Activated CD4-positive, alpha-beta T cell treated with anti-CD3 and anti-CD28 coated beads for 36 hours (primary cell): ENCODE measurements around the gene SOWAHC. TPM values are rescaled to one million over a fixed set of nuclear protein-coding genes. Genes with fewer than 3 reads are reported as not detected.
"Not testable (repeated sequence)": the region's sequence is repeated elsewhere in the genome, so short reads cannot be mapped to it uniquely, and the experiment has no call there.

Experiments
- ATAC-seq: fragments of 200-7000 bp; cut with Tn5 transposase; one replicate; pipeline ENCODE4 v1.10.0; 2021; ENCODE audit warnings: mild to moderate bottlenecking, moderate library complexity
- CTCF ChIA-PET: fragments of 350-600 bp; sonication (Branson Sonifier 250); formaldehyde crosslinking; loops from one replicate; lab custom pipeline; 2021; ENCODE audit warnings: antibody characterized with exemption; lab: Charles Lee
- POLR2A ChIA-PET: fragments of 350-600 bp; sonication (Branson Sonifier 250); formaldehyde crosslinking; loops from one replicate; lab custom pipeline; 2021; ENCODE audit warnings: antibody characterized with exemption, inconsistent platforms; lab: Charles Lee
- DNase-seq: peaks from one replicate; pipeline ENCODE4 v3.0.0-alpha.2; 2020
- H3K27ac Mint-ChIP-seq: one replicate; pipeline ENCODE4 v1.8.0; 2021; ENCODE audit warnings: mixed read lengths
- H3K27me3 Mint-ChIP-seq: one replicate; pipeline ENCODE4 v1.8.0; 2021; ENCODE audit warnings: mixed read lengths
- H3K36me3 Mint-ChIP-seq: one replicate; pipeline ENCODE4 v1.8.0; 2021; ENCODE audit warnings: low read depth, mixed read lengths
- H3K4me1 Mint-ChIP-seq: one replicate; pipeline ENCODE4 v1.8.0; 2021; ENCODE audit warnings: mixed read lengths
- H3K4me3 Mint-ChIP-seq: one replicate; pipeline ENCODE4 v1.8.0; 2021; ENCODE audit warnings: mild to moderate bottlenecking, moderate library complexity, mixed read lengths
- H3K9me3 Mint-ChIP-seq: one replicate; pipeline ENCODE4 v1.8.0; 2021; ENCODE audit warnings: low read depth, mixed read lengths
- intact Hi-C, 2 experiments: fragments of 100-400 bp; cut with DNase I in 1 of 2; cut with micrococcal nuclease in 1 of 2; formaldehyde crosslinking; loops; one replicate each; pipeline versions ENCODE4 v1.14.2 to v1.15.1; 2022 to 2024; cut with DNase I, micrococcal nuclease
- total RNA-seq, 2 experiments: library from RNA; stranded (reverse); gene quantifications; one replicate each; pipeline ENCODE4 v1.2.3, GENCODE V29; 2021

SOWAHC gene, protein sequence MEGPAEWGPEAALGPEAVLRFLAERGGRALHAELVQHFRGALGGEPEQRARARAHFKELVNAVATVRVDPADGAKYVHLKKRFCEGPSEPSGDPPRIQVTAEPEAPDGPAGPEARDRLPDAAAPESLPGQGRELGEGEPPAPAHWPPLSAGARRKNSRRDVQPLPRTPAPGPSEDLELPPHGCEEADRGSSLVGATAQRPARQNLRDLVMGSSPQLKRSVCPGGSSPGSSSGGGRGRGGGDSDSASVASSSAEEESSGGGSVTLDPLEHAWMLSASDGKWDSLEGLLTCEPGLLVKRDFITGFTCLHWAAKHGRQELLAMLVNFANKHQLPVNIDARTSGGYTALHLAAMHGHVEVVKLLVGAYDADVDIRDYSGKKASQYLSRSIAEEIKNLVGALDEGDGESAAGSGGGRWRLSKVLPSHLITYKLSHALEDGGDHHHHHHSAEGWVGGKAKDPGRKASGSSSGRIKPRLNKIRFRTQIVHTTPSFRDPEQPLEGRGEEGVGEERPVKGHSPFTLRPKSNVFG
- total RNA-seq: under 1 TPM; 0.63 to 0.98 TPM

DNA sequence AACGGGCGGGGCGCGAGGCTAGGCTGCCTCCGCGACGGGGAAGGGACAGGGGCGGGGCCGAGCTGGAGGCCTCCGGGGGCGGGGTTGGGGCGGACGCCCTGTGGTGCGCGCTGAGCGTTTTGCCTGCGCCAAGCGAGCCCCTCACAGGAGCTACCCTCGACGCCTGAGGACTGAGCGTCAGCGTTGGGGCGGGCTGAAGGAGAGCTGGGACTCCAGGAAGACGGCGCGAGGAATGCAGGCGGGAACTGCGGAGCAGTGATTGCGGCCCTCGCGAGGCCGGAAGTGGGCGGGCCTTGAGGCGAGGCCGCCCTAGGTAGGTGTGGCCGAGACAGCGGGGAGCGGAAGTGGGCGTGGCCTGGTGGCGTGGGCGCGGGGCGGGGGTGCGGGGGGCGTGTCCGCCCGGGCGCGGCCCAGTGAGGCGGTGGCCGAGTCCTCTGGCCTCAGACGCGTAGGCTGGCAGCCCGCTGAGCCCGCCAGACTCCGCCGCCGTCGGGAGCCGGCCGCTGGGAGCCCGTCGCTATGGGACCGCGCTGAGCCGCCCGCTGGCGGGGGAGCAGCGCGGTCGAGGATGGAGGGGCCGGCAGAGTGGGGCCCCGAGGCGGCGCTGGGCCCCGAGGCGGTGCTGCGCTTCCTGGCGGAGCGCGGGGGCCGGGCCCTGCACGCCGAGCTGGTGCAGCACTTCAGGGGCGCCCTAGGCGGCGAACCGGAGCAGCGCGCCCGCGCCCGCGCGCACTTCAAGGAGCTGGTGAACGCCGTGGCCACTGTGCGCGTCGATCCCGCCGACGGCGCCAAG lies at the start of gene SOWAHC, which contains the start of gene SEPTIN10:
Gene SOWAHC, plus strand, starts transcription at position 443 of the 793 bp plus-strand sequence. Its CDS starts 126 bp downstream, at position 569.
Gene SEPTIN10, minus strand, starts transcription at position 45 of the 793 bp plus-strand sequence. CDS start 139 bp downstream, outside the sequence.
- peak; percentile 91 for ATAC-seq
- ChIA-PET POLR2A (interaction anchor here (0.6 kb wide), 2 partner anchors 15 to 34 kb away, joined by 3 read pairs; no protein-coding TSS in a partner anchor), CTCF (interaction anchor here (0.6 to 0.9 kb wide), 2 partner anchors 67 to 90 kb away, joined by 3 to 4 read pairs; no protein-coding TSS in a partner anchor)
- H3K4me3 Mint-ChIP-seq: peak within 1 kb of the TSS; percentile 80
- peaks cover 54% of the 10 kb centered on the region for H3K27me3 Mint-ChIP-seq
- H3K27ac Mint-ChIP-seq: peak within 1 kb of the TSS; percentile 37
- peaks cover 16% of the 10 kb centered on the region for H3K4me1 Mint-ChIP-seq
- DNase-seq: peak; percentile 92
- H3K36me3 Mint-ChIP-seq: peaks cover 1% of the 10 kb centered on the region
- intact Hi-C loops: loop anchor here (1.0 to 5.0 kb wide), 7 partner anchors 67 to 1167 kb away; partner anchors contain the start of genes GCC2 (in 1 of the 2), NPHP1 (in 1 of the 2) and SH3RF3 (in 1 of the 2)
- peaks cover 3% of the 10 kb centered on the region for H3K9me3 Mint-ChIP-seq

DNA sequence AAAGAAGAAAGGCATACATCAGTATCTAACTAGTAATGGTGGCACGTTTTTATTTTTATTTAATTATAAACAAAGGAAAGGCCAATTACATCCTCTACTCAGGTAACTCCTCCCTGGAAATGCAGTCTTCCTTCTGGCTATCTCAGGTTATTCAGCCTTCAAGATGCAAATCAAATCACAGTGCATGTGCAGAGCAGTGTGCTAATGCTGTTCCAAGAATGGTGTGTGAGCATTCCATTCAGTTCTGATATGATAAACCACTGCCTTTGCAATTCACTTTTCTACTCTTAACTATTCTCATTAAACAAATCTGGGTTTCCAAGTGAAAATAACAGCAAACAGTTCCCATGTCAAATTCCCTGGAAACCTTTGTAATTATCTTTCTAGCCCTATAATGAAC lies 38.8 kb upstream of the SOWAHC start:
- H3K9me3 Mint-ChIP-seq: no peaks in the 10 kb centered on the region
- no peaks in the 10 kb centered on the region for H3K27me3 Mint-ChIP-seq
- POLR2A ChIA-PET: no interaction called here
- ATAC-seq (no peak), DNase-seq (no peak)
- intact Hi-C loops: no loop called here
- H3K36me3 Mint-ChIP-seq: no peaks in the 10 kb centered on the region
- no peak overlapping the region for H3K27ac Mint-ChIP-seq
- H3K4me1 Mint-ChIP-seq: no peaks in the 10 kb centered on the region
- CTCF ChIA-PET: no interaction called here
- no peak overlapping the region for H3K4me3 Mint-ChIP-seq

DNA sequence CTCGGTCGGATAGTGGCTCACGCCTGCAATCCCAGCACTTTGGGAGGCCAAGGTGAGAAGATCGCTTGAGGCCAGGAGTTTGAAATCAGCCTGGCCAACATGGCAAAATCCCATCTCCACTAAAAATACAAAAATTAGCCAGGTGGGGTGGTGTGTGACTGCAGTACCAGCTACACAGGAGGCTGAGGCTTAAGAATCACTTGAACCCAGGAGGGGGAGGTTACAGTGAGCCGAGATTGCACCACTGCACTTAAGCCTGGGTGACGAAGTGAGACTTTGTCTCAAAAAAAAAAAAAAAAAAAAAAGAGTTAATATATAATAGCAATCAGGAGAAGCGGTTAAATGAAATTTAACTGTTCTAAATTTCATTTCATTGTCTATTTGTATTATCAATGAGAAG lies 36.5 kb upstream of the SOWAHC start:
- H3K4me3 Mint-ChIP-seq, H3K36me3 Mint-ChIP-seq, H3K27ac Mint-ChIP-seq, DNase-seq, ATAC-seq, H3K9me3 Mint-ChIP-seq, intact Hi-C loops, H3K4me1 Mint-ChIP-seq, CTCF ChIA-PET, H3K27me3 Mint-ChIP-seq, POLR2A ChIA-PET: not testable (repeated sequence)

DNA sequence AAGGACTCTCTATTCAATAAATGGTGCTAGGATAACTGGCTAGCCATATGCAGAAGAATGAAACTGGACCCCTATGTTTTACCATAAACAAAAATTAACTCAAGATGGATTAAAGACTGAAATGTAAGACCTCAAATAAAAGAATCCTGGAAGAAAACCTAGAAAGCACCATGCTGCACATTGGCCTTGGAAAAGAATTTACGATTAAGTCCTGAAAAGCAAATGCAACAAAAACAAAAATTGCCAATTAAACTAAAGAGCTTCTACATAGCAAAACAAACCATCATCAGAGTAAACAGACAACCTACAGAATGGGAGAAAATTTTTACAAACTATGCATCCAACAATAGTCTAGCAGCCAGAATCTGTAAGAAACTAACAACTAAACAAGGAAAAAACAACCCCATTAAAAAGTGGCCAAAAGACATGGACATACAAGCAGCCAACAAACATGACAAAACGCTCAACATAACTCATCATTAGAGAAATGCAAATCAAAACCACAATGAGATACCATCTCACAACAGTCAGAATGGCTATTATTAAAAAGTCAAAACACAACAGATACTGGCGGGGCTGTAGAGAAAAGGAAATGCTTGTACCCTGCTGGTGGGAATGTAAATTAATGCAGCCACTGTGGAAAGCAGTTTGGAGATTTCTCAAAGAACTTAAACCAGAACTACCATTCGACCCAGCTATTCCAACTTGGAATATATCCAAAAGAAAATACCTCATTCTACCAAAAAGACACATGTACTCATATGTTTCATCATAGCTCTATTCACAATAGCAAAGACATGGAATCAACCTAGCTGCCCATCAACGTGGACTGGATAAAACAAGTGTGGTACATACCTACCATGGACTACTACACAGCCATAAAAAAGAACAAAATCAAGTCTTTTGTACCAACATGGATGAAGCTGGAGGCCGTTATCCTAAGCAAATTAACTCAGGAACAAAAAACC lies 31.0 kb upstream of the SOWAHC start:
- intact Hi-C loops: no loop called here
- POLR2A ChIA-PET: no interaction called here

DNA sequence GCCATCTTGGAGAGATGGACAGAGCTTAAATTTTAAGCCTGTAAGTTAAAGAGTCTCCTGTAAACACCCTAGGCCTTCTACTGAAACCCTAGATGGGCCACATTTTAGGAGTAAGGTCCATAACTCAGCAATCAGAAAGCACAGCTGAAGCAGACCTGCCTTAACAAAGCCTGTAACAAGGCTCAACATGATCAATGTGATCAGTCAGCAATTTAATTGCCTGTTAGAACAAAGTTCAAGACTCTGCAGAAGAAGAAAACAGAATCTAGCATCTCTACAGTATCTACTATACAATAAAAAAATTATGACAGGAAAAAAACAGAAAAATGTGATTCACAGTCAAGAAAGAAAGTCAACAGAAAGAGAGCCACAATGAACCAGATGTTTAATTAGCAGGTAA lies 27.5 kb upstream of the SOWAHC start:
- CTCF ChIA-PET: no interaction called here
- DNase-seq (no peak), ATAC-seq (no peak)
- Mint-ChIP-seq H3K36me3 (no peaks in the 10 kb centered on the region), H3K9me3 (no peaks in the 10 kb centered on the region), H3K4me1 (no peaks in the 10 kb centered on the region), H3K4me3 (no peak overlapping the region), H3K27me3 (peaks cover 7% of the 10 kb centered on the region), H3K27ac (no peak overlapping the region)
- POLR2A ChIA-PET: no interaction called here
- intact Hi-C loops: no loop called here

More for the DNA sequence above, 31.0 kb upstream of the SOWAHC start:
- H3K4me1 Mint-ChIP-seq: no peaks in the 10 kb centered on the region
- no peak overlapping the region for H3K4me3 Mint-ChIP-seq
- CTCF ChIA-PET: interaction anchor here (0.7 kb wide), 1 partner anchor 39 kb away, joined by 3 read pairs; no protein-coding TSS in a partner anchor
- H3K27ac Mint-ChIP-seq: no peak overlapping the region
- ATAC-seq: no peak
- no peak for DNase-seq
- peaks cover 8% of the 10 kb centered on the region for H3K27me3 Mint-ChIP-seq
- H3K9me3 Mint-ChIP-seq: no peaks in the 10 kb centered on the region
- no peaks in the 10 kb centered on the region for H3K36me3 Mint-ChIP-seq

DNA sequence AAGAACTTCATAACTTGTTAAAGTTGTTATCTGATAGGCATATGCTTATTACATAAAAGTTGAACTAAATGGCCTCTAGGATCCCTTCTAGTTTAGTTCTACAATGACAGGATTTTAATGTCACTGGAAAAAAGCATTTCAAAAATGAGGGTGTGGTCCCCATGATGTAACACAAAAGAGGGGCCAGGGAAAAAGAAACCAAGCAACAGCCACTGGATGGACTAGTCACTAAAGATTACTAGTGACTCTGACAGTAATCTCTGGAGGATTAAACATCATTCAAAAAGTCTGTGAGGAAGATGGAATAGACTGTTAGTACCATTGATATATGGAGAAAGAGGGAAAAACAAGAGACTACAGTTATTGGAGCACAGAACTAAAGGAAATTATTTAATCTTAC lies 23.0 kb upstream of the SOWAHC start:
- H3K4me3 Mint-ChIP-seq: no peak overlapping the region
- POLR2A ChIA-PET: no interaction called here
- CTCF ChIA-PET: no interaction called here
- ATAC-seq: no peak
- H3K27me3 Mint-ChIP-seq: peaks cover 2% of the 10 kb centered on the region
- DNase-seq: no peak
- no peaks in the 10 kb centered on the region for H3K36me3 Mint-ChIP-seq
- H3K4me1 Mint-ChIP-seq: no peaks in the 10 kb centered on the region
- intact Hi-C loops: no loop called here
- H3K9me3 Mint-ChIP-seq: no peaks in the 10 kb centered on the region
- H3K27ac Mint-ChIP-seq: no peak overlapping the region

DNA sequence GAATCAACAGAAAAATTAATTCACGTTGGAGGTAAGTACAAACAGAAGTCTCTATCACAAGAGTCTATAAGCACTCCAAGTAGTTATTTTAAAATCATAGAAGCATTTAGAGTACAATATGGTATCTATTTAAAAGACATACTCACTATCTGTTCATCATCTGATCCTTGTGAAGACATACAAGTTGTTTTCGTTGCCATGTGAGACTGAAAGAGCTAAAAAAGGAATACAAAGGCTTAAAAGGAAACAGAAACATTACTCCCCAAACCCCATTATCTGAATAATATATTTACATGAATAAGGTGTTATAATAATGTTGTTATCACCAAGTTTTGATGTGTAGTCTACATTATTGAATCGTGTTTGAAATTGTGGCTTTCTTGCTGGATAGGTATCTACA lies 21.3 kb upstream of the SOWAHC start:
- H3K4me1 Mint-ChIP-seq: no peaks in the 10 kb centered on the region
- no peak for ATAC-seq
- no peak overlapping the region for H3K4me3 Mint-ChIP-seq
- CTCF ChIA-PET: no interaction called here
- H3K27me3 Mint-ChIP-seq: peaks cover 2% of the 10 kb centered on the region
- intact Hi-C loops: no loop called here
- POLR2A ChIA-PET: no interaction called here
- H3K36me3 Mint-ChIP-seq: no peaks in the 10 kb centered on the region
- DNase-seq: no peak
- H3K27ac Mint-ChIP-seq: no peak overlapping the region
- H3K9me3 Mint-ChIP-seq: no peaks in the 10 kb centered on the region

DNA sequence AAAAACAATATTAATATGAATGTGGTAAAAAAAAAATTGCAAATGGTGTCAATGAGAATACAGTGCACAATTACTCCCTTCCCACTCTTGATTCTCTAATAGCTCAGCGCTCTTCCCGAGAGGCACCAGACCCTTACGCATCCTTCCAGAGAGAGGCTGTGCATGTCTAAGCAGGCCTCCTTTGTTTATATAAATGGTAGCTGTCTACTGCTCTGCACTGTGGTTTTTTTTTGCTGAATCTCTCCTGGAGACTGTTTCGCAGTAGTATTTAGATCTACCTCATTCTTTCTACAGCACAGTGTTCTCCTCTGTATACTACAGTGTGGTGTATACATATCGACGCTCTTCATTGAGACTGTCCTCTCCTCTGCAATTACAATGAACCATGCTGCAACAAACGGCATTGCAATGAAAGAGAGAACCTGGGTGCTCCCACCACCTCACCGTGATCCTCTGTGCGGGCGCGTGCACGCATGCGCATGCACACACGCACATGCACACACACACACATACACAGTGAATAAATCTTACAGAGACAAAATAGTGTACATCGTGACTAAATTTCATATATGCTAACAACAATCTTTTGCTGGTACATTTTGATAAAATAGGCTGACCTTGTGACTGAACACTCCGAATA lies 19.8 kb upstream of the SOWAHC start:
- intact Hi-C loops: no loop called here
- H3K4me1 Mint-ChIP-seq: no peaks in the 10 kb centered on the region
- no peaks in the 10 kb centered on the region for H3K36me3 Mint-ChIP-seq
- H3K27ac Mint-ChIP-seq: no peak overlapping the region
- CTCF ChIA-PET: no interaction called here
- DNase-seq: no peak
- ATAC-seq: no peak
- H3K27me3 Mint-ChIP-seq: peaks cover 2% of the 10 kb centered on the region
- POLR2A ChIA-PET: no interaction called here
- H3K4me3 Mint-ChIP-seq: no peak overlapping the region
- H3K9me3 Mint-ChIP-seq: no peaks in the 10 kb centered on the region

DNA sequence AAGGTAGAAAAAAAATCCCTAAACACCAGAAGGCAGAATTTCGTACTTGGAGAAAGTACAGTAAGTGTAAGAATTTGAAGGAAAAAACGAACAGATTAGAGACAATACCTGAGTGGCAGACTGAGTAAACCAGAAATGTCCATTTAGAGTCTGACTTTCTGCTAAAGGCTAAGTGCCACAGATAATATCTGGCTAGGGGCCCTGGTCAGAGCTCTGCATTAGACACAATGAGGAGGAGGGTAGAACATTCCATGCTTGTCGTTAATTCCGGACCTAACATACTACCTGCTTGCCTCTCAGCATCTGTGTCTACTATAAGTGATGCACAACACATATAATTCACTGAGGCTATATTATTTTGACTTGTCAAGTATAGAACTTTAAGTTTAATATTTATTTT lies 18.5 kb upstream of the SOWAHC start:
- no peaks in the 10 kb centered on the region for H3K36me3 Mint-ChIP-seq
- intact Hi-C loops: no loop called here
- ChIA-PET POLR2A (no interaction called here), CTCF (interaction anchor here (0.9 kb wide), 1 partner anchor 49 kb away, joined by 5 read pairs; no protein-coding TSS in a partner anchor)
- H3K27ac Mint-ChIP-seq: no peak overlapping the region
- H3K27me3 Mint-ChIP-seq: peaks cover 4% of the 10 kb centered on the region
- ATAC-seq: no peak
- DNase-seq: no peak
- no peaks in the 10 kb centered on the region for H3K4me1 Mint-ChIP-seq
- no peaks in the 10 kb centered on the region for H3K9me3 Mint-ChIP-seq
- H3K4me3 Mint-ChIP-seq: no peak overlapping the region

DNA sequence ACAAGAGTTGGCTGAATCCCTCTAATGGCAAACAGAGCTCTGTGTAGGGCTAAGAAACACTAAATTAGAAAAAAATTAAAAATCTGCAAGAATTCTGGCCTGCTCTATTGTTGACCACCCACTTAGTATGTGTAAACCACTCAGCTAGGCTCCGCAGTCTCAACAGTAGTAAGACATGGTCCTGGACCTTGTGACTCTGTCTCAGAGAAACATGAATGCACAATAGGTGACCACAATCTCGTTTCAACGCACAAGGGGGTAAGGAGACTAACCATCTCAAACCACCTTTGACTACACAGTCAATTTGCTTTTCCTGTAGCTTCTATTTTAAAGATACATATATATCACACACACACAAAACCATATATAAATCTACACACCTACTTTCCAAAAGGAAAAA lies 16.9 kb upstream of the SOWAHC start:
- no peak overlapping the region for H3K27ac Mint-ChIP-seq
- CTCF ChIA-PET: interaction anchor here (1.0 kb wide), 1 partner anchor 11 kb away, joined by 3 read pairs; no protein-coding TSS in a partner anchor
- POLR2A ChIA-PET: no interaction called here

More for the DNA sequence above, 16.9 kb upstream of the SOWAHC start:
- peaks cover 11% of the 10 kb centered on the region for H3K27me3 Mint-ChIP-seq
- ATAC-seq (no peak), DNase-seq (no peak)
- no peaks in the 10 kb centered on the region for H3K36me3 Mint-ChIP-seq
- H3K4me3 Mint-ChIP-seq: no peak overlapping the region
- intact Hi-C loops: no loop called here
- no peaks in the 10 kb centered on the region for H3K9me3 Mint-ChIP-seq
- H3K4me1 Mint-ChIP-seq: no peaks in the 10 kb centered on the region
